H9 (cell line): ENCODE measurements around the gene SYT7. TPM values are rescaled to one million over a fixed set of nuclear protein-coding genes. Genes with fewer than 3 reads are reported as not detected.

Experiments
- DNase-seq: peaks from one replicate; pipeline ENCODE4 v3.0.0-alpha.2; 2017
- H2AFZ ChIP-seq: one replicate; pipeline ENCODE4 v1.6.1; 2013; ENCODE audit warnings: mild to moderate bottlenecking, low read length, control low read depth, moderate library complexity
- H2AK5ac ChIP-seq: 2 replicates; pipeline ENCODE4 v1.6.1; 2013; ENCODE audit warnings: low read length, control low read depth, mixed read lengths; ENCODE audit not compliant: insufficient read length
- H2BK120ac ChIP-seq: one replicate; pipeline ENCODE4 v1.6.1; 2013; ENCODE audit warnings: low read depth, mild to moderate bottlenecking, low read length, control low read depth, inconsistent platforms; ENCODE audit not compliant: poor library complexity, severe bottlenecking
- H2BK12ac ChIP-seq: 2 replicates; pipeline ENCODE4 v1.6.1; 2013; ENCODE audit warnings: low read length, control low read depth, mixed read lengths, low read depth; ENCODE audit not compliant: insufficient read length
- H2BK15ac ChIP-seq: 2 replicates; pipeline ENCODE4 v1.6.1; 2013; ENCODE audit warnings: low read depth, low read length, control low read depth
- H2BK20ac ChIP-seq: one replicate; pipeline ENCODE4 v1.6.1; 2013; ENCODE audit warnings: low read depth, mild to moderate bottlenecking, low read length, control low read depth, inconsistent platforms; ENCODE audit not compliant: poor library complexity, severe bottlenecking
- H2BK5ac ChIP-seq: 2 replicates; pipeline ENCODE4 v1.6.1; 2013; ENCODE audit warnings: low read length, control low read depth, mixed read lengths; ENCODE audit not compliant: insufficient read length
- H3K14ac ChIP-seq: 2 replicates; pipeline ENCODE4 v1.6.1; 2013; ENCODE audit warnings: low read length, control low read depth; ENCODE audit not compliant: insufficient read depth
- H3K18ac ChIP-seq: 2 replicates; pipeline ENCODE4 v1.6.1; 2013; ENCODE audit warnings: low read depth, mild to moderate bottlenecking, mixed read lengths, low read length, control low read depth; ENCODE audit not compliant: insufficient read length
- H3K23ac ChIP-seq: 2 replicates; pipeline ENCODE4 v1.6.1; 2013; ENCODE audit warnings: low read length, control low read depth, mixed read lengths, low read depth; ENCODE audit not compliant: insufficient read length
- H3K23me2 ChIP-seq: 2 replicates; pipeline ENCODE4 v1.6.1; 2013; ENCODE audit warnings: low read depth, mild to moderate bottlenecking, mixed read lengths, low read length, control low read depth; ENCODE audit not compliant: insufficient read length, poor library complexity, severe bottlenecking
- H3K27ac ChIP-seq: 2 replicates; pipeline ENCODE4 v1.5.1; 2013; ENCODE audit warnings: low read length, control low read depth, mixed read lengths, low read depth; ENCODE audit not compliant: insufficient read length
- H3K27me3 ChIP-seq: 2 replicates; pipeline ENCODE4 v1.6.1; 2013; ENCODE audit warnings: low read length, control low read depth, inconsistent platforms; ENCODE audit not compliant: insufficient read depth
- H3K4ac ChIP-seq: 2 replicates; pipeline ENCODE4 v1.6.1; 2013; ENCODE audit warnings: low read depth, mild to moderate bottlenecking, control low read depth, inconsistent platforms, low read length, moderate library complexity
- H3K4me1 ChIP-seq: 2 replicates; pipeline ENCODE4 v1.6.1; 2013; ENCODE audit warnings: low read length, control low read depth, inconsistent platforms; ENCODE audit not compliant: insufficient read depth
- H3K4me2 ChIP-seq: 2 replicates; pipeline ENCODE4 v1.6.1; 2013; ENCODE audit warnings: low read length, control low read depth, mixed read lengths; ENCODE audit not compliant: insufficient read length, insufficient read depth
- H3K56ac ChIP-seq: 2 replicates; pipeline ENCODE4 v1.6.1; 2013; ENCODE audit warnings: low read depth, mild to moderate bottlenecking, mixed read lengths, low read length, control low read depth; ENCODE audit not compliant: insufficient read length
- H3K79me1 ChIP-seq: 2 replicates; pipeline ENCODE4 v1.6.1; 2013; ENCODE audit warnings: low read depth, mild to moderate bottlenecking, moderate library complexity, low read length, control low read depth, inconsistent platforms; ENCODE audit not compliant: insufficient read depth, poor library complexity, severe bottlenecking
- H3K79me2 ChIP-seq: 2 replicates; pipeline ENCODE4 v1.6.1; 2013; ENCODE audit warnings: low read length, control low read depth, inconsistent platforms; ENCODE audit not compliant: insufficient read depth
- H3K9ac ChIP-seq: 2 replicates; pipeline ENCODE4 v1.6.1; 2013; ENCODE audit warnings: low read length, control low read depth, mixed read lengths; ENCODE audit not compliant: insufficient read length; ENCODE audit errors: extremely low read depth
- H3K9me3 ChIP-seq: one replicate; pipeline ENCODE4 v1.6.1; 2013; ENCODE audit warnings: low read depth, low read length, inconsistent platforms; ENCODE audit not compliant: control insufficient read depth
- H3T11ph ChIP-seq: one replicate; pipeline ENCODE4 v1.6.1; 2013; ENCODE audit warnings: mild to moderate bottlenecking, low read length, control low read depth, inconsistent platforms
- H4K20me1 ChIP-seq: one replicate; pipeline ENCODE4 v1.6.1; 2013; ENCODE audit not compliant: control insufficient read depth, insufficient read length, insufficient read depth
- H4K5ac ChIP-seq: 2 replicates; pipeline ENCODE4 v1.6.1; 2013; ENCODE audit warnings: low read depth, mild to moderate bottlenecking, mixed read lengths, low read length, control low read depth; ENCODE audit not compliant: insufficient read length
- H4K8ac ChIP-seq: replicated peaks from 2 replicates; pipeline ENCODE4 v1.6.1; 2013; ENCODE audit warnings: low read length, control low read depth, mixed read lengths, low read depth; ENCODE audit not compliant: insufficient read length
- H4K91ac ChIP-seq: 2 replicates; pipeline ENCODE4 v1.6.1; 2013; ENCODE audit warnings: low read depth, mild to moderate bottlenecking, moderate library complexity, mixed read lengths, low read length, control low read depth; ENCODE audit not compliant: insufficient read length
- H3K27ac Mint-ChIP-seq, 3 experiments: 2 replicates in 2 of 3; 3 replicates in 1 of 3; pipeline ENCODE4 v1.8.0; 2020 to 2021; ENCODE audit warnings: mixed read lengths in 3 of 3, mild to moderate bottlenecking in 1 of 3, moderate library complexity in 1 of 3
- H3K27me3 Mint-ChIP-seq: 2 replicates; pipeline ENCODE4 v1.8.0; 2021; ENCODE audit warnings: low read depth, mild to moderate bottlenecking, moderate library complexity, mixed read lengths
- H3K36me3 Mint-ChIP-seq, 3 experiments: 2 replicates in 2 of 3; 3 replicates in 1 of 3; pipeline ENCODE4 v1.8.0; 2020 to 2021; ENCODE audit warnings: low read depth in 3 of 3, mixed read lengths in 3 of 3; ENCODE audit not compliant: insufficient read depth in 1 of 3
- H3K4me1 Mint-ChIP-seq, 2 experiments: 2 replicates each; pipeline ENCODE4 v1.8.0; 2020; ENCODE audit warnings: mixed read lengths in 2 of 2
- H3K4me3 Mint-ChIP-seq, 2 experiments: 2 replicates in 1 of 2; 3 replicates in 1 of 2; pipeline ENCODE4 v1.8.0; 2020 to 2021; ENCODE audit warnings: mild to moderate bottlenecking in 2 of 2, mixed read lengths in 2 of 2, moderate library complexity in 1 of 2
- H3K9me3 Mint-ChIP-seq, 2 experiments: 2 replicates in 1 of 2; 3 replicates in 1 of 2; pipeline ENCODE4 v1.8.0; 2020; ENCODE audit warnings: mild to moderate bottlenecking in 2 of 2, mixed read lengths in 2 of 2, moderate library complexity in 1 of 2
- WGBS: extraction: QIAGEN DNeasy Blood & Tissue Kit; methylation state at CpG from one replicate; pipeline ENCODE4 v1.1.7; 2013; ENCODE audit warnings: missing lambda C conversion rate, low lambda C conversion rate, mixed read lengths; ENCODE audit not compliant: insufficient read length; ENCODE audit errors: extremely low coverage; 5-methylcytosine and 5-hydroxymethylcytosine counted together
- total RNA-seq: library from RNA; stranded (reverse); gene quantifications from 2 replicates; pipeline ENCODE4 v1.2.1, GENCODE V29; 2021
- TF ChIP-seq, protein P1 (sequence below): fragments of 200-600 bp; sonication (generic); conservative IDR thresholded peaks from 3 replicates; pipeline ENCODE4 v1.8.0; 2021; ENCODE audit warnings: antibody characterized with exemption, mild to moderate bottlenecking

SYT7 gene
- total RNA-seq, 1 experiment from 2014 or later = 8.8 TPM

DNA sequence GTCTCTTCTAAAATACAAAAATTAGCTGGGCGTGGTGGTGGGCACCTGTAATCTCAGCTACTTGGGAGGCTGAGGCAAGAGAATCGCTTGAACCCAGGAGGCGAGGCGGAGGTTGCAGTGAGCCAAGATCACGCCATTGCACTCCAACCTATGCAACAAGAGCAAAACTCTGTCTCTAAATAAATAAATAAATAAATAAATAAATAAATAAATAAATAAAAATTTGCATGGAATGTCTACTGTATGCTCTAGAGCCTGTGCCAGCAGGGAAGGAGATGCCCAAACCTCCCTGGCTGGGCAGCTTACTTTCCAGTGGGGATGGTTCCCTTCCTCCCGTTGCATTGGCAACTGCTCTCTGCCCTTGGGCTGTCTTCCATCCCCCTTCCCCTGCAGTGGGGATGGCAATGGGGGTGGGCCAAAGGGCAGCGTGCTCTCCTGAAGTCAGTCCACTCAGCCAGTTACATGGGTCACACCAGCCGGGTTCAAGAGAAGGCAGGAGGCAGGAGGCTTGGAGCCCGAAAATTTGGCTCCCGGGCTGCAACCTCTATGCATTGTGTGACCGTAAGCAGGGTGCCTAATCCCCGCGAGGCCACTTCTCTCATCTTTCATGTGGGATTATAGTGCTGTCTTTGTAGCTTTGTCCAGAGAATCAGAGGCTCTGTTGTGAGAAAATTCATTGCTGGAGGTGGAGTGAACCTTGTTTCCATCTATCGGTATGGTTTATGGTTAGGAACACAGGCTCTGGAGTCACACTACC, 73.7 kb downstream of the SYT7 start:
- H4K8ac ChIP-seq = no peak overlapping the region
- no peaks in the 10 kb centered on the region for H3K79me2 ChIP-seq
- no peak overlapping the region for H4K5ac ChIP-seq
- no peak for DNase-seq
- H2BK5ac ChIP-seq = no peak overlapping the region
- H4K91ac ChIP-seq = no peak overlapping the region
- H2BK15ac ChIP-seq = no peak overlapping the region
- no peak overlapping the region for H3T11ph ChIP-seq
- TF ChIP-seq, protein P1, sequence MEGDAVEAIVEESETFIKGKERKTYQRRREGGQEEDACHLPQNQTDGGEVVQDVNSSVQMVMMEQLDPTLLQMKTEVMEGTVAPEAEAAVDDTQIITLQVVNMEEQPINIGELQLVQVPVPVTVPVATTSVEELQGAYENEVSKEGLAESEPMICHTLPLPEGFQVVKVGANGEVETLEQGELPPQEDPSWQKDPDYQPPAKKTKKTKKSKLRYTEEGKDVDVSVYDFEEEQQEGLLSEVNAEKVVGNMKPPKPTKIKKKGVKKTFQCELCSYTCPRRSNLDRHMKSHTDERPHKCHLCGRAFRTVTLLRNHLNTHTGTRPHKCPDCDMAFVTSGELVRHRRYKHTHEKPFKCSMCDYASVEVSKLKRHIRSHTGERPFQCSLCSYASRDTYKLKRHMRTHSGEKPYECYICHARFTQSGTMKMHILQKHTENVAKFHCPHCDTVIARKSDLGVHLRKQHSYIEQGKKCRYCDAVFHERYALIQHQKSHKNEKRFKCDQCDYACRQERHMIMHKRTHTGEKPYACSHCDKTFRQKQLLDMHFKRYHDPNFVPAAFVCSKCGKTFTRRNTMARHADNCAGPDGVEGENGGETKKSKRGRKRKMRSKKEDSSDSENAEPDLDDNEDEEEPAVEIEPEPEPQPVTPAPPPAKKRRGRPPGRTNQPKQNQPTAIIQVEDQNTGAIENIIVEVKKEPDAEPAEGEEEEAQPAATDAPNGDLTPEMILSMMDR = no peak
- peaks cover 18% of the 10 kb centered on the region for H3K27me3 ChIP-seq
- H3K27me3 Mint-ChIP-seq = peaks cover 87% of the 10 kb centered on the region
- no peak overlapping the region for H3K9ac ChIP-seq
- peaks cover 37 to 41% of the 10 kb centered on the region in 2 experiments for H3K4me1 Mint-ChIP-seq
- H3K4me1 ChIP-seq = no peaks in the 10 kb centered on the region
- H3K27ac ChIP-seq = no peak overlapping the region
- H3K9me3 ChIP-seq = no peaks in the 10 kb centered on the region
- no peak overlapping the region for H3K23ac ChIP-seq
- H2AK5ac ChIP-seq = no peak overlapping the region
- H3K4me2 ChIP-seq = peak overlapping the region; percentile 55
- H3K27ac Mint-ChIP-seq = no peak overlapping the region
- peak overlapping the region in 1 of 2 experiments; percentile 85; a peak in 2 of 5 replicates for H3K4me3 Mint-ChIP-seq
- no peak overlapping the region for H2AFZ ChIP-seq
- no peaks in the 10 kb centered on the region for H4K20me1 ChIP-seq
- no peaks in the 10 kb centered on the region; a peak in 1 of 7 replicates for H3K36me3 Mint-ChIP-seq
- no peak overlapping the region for H3K4ac ChIP-seq
- H3K9me3 Mint-ChIP-seq = no peaks in the 10 kb centered on the region; a peak in 1 of 5 replicates
- H2BK12ac ChIP-seq = no peak overlapping the region
- H3K23me2 ChIP-seq = no peaks in the 10 kb centered on the region
- no peak overlapping the region for H2BK20ac ChIP-seq
- WGBS = no CpG with 5 or more reads among the region's 14 CpGs
- H3K18ac ChIP-seq = no peak overlapping the region
- no peak overlapping the region for H2BK120ac ChIP-seq
- no peak overlapping the region for H3K56ac ChIP-seq
- H3K14ac ChIP-seq = no peak overlapping the region
- no peaks in the 10 kb centered on the region for H3K79me1 ChIP-seq
